NCI-H2029 treated with DMSO at 0.1 percent for 48 hours (cell line): ENCODE results near the gene NUP85.
"Not testable (repeated sequence)": the region's sequence is repeated elsewhere in the genome, so short reads cannot be mapped to it uniquely, and the experiment has no call there.

ENCODE experiments used
- DNase-seq: peaks from one replicate; lab custom pipeline; 2025; lab: John Stamatoyannopoulos, UW

Gene NUP85

GRCh38 chr17:75199886-75200618 lies 5.4 kb upstream of the NUP85 start:
- no peak for DNase-seq

DNA sequence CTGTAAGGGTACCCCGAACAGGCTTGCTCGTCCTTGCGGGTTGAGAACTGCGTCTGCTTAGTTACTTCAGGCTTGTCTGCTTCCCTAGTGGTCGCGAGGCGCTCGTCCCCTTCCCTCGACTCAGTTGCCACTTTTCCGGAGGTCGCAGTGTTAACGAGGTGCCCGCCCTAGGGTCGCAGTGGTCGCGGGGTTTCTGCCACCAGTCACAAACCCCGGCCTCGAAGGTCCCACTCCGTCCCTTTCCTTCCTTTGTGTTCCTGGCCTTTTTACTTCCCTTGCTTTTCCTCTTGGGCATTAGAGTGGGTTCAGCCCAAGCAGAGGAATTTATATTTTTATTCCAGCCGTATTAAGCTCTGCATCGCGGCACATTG lies 299 bp downstream of the NUP85 start:
- no peak for DNase-seq

- DNase-seq, result not testable (repeated sequence)
Observed at GRCh38 chr17:75207050-75207407, 1.6 kb downstream of the NUP85 start.

DNA sequence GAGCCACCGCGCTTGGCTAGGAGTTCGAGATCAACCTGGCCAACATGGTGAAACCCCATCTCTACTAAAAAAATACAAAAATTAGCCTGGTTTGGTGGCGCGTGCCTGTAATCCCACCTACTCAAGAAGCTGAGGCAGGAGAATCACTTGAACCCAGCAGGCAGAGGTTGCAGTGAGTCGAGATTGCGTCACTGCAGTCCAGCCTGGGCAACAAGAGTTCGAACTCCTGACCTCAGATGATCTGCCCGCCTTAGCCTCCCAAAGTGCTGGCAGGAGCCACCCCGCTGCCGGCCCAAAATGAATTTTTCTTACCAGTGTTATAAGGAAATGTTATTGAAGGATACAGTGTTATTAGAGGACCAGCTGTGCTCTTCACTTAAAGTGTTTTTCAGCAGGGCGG lies 2.3 kb downstream of the NUP85 start:
- no peak for DNase-seq

- no peak for DNase-seq
Observed at GRCh38 chr17:75208161-75208560, 2.7 kb downstream of the NUP85 start.

DNA sequence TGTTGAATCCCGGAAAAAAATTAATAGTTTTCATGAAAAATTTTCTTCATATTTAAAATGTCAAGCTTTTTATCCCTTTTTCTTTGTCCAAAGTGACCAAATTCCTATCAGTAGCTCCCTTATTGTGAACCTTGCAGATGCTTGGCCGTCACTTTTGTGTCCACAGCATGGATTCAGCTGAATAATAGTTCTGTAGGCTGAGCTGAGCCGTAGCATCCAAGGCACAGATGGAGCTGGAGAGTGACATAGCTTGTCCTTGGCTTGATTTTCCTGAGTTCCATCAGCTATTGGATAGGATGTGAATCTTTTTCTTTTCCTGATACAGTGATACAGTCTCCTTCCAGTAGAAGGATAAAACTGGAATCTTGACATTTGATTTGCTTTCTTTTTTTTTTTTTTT lies 3.6 kb downstream of the NUP85 start:
- no peak for DNase-seq

DNA sequence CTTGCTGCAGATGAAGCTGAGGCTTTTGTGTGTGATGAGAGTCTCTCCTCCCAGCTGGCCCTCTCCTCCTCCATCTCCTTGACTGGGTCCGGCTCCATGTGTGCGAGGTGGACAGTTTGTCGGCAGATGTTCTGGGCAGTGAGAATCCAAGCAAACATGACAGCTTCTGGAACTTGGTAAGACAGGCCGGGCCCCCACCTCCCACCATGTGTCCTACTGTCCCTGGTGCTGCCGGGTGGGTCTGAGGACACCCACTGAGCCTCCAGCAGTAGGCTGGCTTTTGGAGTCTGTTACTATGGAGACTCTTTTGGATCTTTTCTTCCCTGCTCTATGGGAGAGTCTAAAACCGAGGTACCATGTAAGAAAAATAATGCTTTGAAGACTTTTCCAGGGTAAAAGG lies 12.7 kb downstream of the NUP85 start:
- no peak for DNase-seq

DNA sequence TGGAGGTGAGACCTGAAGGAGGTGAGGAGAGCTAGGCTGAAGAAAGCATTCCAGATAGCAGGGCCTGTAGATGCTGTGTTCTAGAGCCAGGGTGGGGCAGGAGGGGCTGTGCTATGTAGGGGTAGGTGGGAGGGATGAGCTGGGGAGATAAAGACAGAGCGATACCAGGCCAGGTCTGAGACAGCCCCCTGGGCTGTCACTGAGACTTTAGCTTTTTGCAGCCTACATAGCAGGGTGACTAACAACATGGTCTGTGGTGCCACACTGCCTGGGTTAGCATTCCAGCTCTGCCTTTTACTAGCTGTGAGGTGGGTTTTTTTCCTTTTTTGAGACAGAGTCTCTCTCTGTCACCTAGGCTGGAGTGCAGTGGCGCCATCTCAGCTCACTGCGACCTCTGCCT lies 14.3 kb downstream of the NUP85 start:
- no peak for DNase-seq

DNA sequence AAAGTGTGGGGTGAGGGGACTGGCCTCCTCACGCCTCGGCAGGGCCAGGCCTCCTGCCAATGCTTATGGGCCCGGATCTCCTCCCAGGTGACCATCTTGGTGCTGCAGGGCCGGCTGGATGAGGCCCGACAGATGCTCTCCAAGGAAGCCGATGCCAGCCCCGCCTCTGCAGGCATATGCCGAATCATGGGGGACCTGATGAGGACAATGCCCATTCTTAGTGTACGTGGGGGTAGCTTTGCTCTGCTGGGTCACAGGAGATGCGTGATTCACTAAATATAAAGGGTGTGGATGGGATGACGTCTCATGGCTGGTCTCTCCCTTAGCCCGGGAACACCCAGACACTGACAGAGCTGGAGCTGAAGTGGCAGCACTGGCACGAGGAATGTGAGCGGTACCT lies 19.5 kb downstream of the NUP85 start:
- DNase-seq, result no peak

DNA sequence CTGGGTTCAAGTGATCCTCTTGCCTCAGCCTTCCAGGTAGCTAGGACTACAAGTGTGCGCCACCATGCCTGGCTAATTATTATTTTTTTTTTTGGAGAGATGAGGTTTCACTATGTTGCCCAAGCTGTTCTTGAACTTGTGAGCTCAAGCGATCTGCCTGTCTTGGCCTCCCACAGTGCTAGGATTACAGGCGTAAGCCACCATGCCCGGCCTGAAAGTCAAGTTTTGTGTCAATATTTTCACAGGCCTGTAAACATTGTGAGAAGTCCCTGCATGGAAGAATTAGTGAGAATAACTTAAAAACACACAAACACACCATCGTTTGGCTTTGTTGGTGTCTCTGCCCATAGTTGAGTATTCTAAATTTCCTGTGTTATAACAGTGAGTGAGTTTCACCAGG lies 22.2 kb downstream of the NUP85 start:
- DNase-seq, result no peak

DNA sequence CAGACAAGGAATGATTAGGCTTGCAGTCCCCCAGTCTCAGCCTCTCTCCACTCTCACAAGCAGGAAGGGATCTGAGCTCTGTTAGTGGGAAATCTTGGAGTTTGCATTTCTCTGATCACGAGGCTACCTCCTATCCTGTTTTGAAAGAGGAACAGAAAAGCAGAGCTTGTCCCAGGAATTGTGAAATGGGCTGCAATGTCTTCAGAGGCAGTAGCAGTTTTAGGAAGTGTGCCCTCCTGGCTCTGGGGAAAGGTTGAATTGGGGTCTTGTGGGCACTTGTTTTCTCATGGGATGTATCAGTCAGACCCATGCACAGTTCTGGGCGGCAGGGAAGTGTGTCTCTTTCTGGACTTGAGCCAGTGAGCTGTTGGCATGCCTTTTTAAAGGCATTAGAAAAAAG lies 22.8 kb downstream of the NUP85 start:
- DNase-seq, result no peak

DNA sequence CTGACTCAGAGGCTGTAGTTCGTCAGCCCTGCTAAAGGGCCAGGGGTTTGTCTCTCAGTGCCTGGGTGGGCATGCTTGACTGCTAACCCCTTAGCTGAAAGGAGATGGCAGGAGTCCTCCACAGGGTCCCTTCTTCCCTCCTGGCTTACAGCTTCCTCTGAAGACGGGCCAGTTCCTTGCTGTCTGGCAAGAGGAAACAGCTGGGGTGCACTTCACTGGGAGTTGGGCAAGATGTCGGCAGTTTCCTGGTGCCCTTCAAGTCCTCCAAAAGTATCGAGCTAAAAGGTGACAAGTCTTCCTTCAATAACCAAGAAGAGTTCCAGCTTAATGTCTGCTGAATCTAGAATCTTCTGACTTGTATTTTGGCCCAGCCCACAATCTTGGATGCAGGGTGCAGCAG lies 23.4 kb downstream of the NUP85 start:
- no peak for DNase-seq

DNA sequence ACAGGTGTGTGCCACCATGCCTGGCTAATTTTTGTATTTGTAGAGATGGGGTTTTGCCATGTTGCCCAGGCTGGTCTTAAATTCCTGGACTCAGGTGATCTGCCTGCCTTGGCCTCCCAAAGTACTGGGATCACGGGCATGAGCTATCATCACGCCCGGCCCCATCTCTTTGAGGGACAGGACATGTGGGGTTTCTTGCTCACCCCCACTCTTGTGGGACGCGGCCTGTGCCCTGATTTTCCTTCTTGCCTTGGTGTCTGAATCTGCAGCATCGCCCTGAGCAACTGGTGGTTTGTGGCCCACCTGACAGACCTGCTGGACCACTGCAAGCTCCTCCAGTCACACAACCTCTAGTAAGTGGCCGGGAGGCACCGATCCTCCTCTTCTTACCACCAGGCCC lies 25.6 kb downstream of the NUP85 start:
- no peak for DNase-seq

GRCh38 chr17:75231741-75232464 lies 26.4 kb downstream of the NUP85 start:
- DNase-seq, result no peak

DNA sequence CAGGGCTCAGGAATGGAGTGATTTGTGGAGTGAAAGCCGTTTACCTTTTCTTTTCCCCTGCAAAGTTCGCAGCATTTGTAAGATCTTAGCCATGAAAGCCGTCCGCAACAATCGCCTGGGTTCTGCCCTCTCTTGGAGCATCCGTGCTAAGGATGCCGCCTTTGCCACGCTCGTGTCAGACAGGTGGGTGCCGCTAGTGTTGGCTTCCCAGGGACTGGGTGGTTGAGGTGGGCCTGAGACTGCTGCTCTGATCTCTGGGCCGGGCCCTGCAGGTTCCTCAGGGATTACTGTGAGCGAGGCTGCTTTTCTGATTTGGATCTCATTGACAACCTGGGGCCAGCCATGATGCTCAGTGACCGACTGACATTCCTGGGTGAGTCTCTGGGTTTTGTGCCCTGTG lies 27.3 kb downstream of the NUP85 start:
- DNase-seq, result no peak

GRCh38 chr17:75237100-75238014 lies 31.9 kb downstream of the NUP85 start:
- no peak for DNase-seq

GRCh38 chr17:75238020-75238580 lies 32.6 kb downstream of the NUP85 start:
- no peak for DNase-seq

GRCh38 chr17:75238684-75239191 lies 33.3 kb downstream of the NUP85 start:
- no peak for DNase-seq

DNA sequence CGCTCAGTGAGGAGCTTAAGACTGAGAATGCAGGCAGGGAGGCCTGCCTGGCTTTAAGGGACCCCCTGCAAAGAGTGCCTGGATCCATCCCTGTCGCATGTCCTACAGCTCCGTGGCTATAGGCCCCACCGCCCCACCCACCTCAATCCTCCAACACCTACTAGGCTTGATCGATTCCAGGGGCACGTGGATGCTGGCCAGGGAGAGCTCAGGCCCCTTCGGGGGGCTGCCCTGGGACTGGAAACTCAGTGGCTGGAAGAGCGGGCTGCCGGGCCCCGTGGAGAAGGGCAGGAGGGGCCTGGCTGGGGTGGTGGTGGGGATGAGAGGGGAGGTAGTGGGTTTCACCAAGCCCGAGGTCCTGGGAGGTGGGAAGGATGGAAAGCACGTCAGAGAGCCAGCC lies 33.7 kb downstream of the NUP85 start:
- DNase-seq, result no peak

- DNase-seq, result no peak
Observed at GRCh38 chr17:75239778-75240393, 34.4 kb downstream of the NUP85 start.

- DNase-seq, result no peak
Observed at GRCh38 chr17:75240394-75241142, 35.1 kb downstream of the NUP85 start.
